Measurements from ENCODE around the gene LIPT2. TPM values are rescaled to one million over a fixed set of nuclear protein-coding genes. Genes with fewer than 3 reads are reported as not detected.

LIPT2 gene
- total and polyA plus RNA-seq, 10 of the 15 experiments (the other 5 are each of a cell fraction or from before 2014, with no cell fraction given), result 0.69 to 7.5 (median 3.8) TPM

DNA sequence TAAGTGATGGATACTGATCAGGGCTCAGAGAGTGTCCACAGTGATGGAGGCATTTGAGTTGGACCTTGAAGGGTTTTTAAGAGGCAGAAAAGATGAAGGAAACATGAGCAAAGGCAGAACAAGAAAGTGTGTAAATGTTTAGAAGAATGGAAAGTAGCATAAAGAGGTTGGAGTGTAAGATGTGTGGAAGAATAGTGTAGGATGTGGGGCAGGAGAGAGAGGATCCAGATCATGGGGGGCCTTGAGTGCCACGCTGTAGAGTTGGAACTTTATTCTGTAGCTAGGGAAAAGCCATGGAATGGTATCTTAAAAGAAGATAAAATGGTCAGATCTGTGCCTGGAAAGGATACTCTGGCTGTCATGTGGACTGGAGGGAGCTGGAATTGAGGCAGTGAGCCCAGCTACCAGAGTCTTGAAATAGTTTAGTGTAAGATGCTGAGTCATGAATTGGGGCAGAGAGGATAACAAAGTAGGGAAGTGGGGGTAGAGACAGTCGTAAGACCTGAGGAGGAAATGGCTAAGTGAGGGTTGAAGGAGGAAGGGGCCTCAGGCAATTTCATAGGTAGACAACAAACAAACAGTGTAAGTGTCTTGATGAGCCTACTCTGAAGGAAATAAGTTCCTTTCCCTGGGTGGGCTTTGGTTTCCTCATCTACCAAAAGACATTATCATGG lies 32.9 kb downstream of the LIPT2 start:
- Histone ChIP-seq H3K27me3 (replicated peaks in 1 of 2; ENCODE audit: control insufficient read depth in 2 of 2, insufficient read depth in 2 of 2, low read length in 1 of 2) (no peaks in the 10 kb centered on the region; a peak in 2 of 4 replicates), H3K27ac (ENCODE audit: control insufficient read depth, insufficient read depth) (no peak overlapping the region), H3K79me2 (ENCODE audit: control insufficient read depth, insufficient read depth, low read length) (no peaks in the 10 kb centered on the region), H2AFZ (ENCODE audit: control insufficient read depth, low read depth, low read length) (no peak overlapping the region), H3K4me1 (ENCODE audit: control insufficient read depth, insufficient read depth, low read length) (no peaks in the 10 kb centered on the region), H3K4me2 (ENCODE audit: control insufficient read depth, insufficient read depth) (no peak overlapping the region), H3K9me3 (replicated peaks; ENCODE audit: control insufficient read depth, insufficient read depth, low read length) (no peaks in the 10 kb centered on the region), H3K4me3 (no peak overlapping the region), H4K20me1 (ENCODE audit: control insufficient read depth, insufficient read depth) (no peaks in the 10 kb centered on the region), H3K9ac (ENCODE audit: control insufficient read depth, insufficient read depth, low read length) (no peak overlapping the region), H3K36me3 (ENCODE audit: control insufficient read depth in 2 of 2, insufficient read depth in 2 of 2, low read length in 1 of 2) (no peaks in the 10 kb centered on the region)
- no peak for ATAC-seq
- no peak for TF ChIP-seq BMI1 (IDR thresholded peaks at IDR 0.05; ENCODE audit: borderline replicate concordance)
- TF ChIP-seq YBX1 (IDR thresholded peaks at IDR 0.05), result no peak
- no peak for TF ChIP-seq ESRRA (IDR thresholded peaks at IDR 0.05; ENCODE audit: low read length)
- no peak for TF ChIP-seq MXI1 (IDR thresholded peaks at IDR 0.05; ENCODE audit: low read depth, low read length)
- no peak for TF ChIP-seq EP300 (IDR thresholded peaks at IDR 0.05; ENCODE audit: borderline replicate concordance in 1 of 2, control insufficient read depth in 1 of 2, low read depth in 2 of 2, low read length in 2 of 2)
- TF ChIP-seq, protein P1, sequence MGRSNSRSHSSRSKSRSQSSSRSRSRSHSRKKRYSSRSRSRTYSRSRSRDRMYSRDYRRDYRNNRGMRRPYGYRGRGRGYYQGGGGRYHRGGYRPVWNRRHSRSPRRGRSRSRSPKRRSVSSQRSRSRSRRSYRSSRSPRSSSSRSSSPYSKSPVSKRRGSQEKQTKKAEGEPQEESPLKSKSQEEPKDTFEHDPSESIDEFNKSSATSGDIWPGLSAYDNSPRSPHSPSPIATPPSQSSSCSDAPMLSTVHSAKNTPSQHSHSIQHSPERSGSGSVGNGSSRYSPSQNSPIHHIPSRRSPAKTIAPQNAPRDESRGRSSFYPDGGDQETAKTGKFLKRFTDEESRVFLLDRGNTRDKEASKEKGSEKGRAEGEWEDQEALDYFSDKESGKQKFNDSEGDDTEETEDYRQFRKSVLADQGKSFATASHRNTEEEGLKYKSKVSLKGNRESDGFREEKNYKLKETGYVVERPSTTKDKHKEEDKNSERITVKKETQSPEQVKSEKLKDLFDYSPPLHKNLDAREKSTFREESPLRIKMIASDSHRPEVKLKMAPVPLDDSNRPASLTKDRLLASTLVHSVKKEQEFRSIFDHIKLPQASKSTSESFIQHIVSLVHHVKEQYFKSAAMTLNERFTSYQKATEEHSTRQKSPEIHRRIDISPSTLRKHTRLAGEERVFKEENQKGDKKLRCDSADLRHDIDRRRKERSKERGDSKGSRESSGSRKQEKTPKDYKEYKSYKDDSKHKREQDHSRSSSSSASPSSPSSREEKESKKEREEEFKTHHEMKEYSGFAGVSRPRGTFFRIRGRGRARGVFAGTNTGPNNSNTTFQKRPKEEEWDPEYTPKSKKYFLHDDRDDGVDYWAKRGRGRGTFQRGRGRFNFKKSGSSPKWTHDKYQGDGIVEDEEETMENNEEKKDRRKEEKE (IDR thresholded peaks at IDR 0.05), result no peak
- TF ChIP-seq SUZ12 (IDR thresholded peaks at IDR 0.05; ENCODE audit: unreplicated experiment), result no peak
- TF ChIP-seq TARDBP (IDR thresholded peaks at IDR 0.05; ENCODE audit: borderline replicate concordance), result no peak
- TF ChIP-seq CBX3 (IDR thresholded peaks at IDR 0.05; ENCODE audit: borderline replicate concordance, low read depth), result no peak
- no peak for TF ChIP-seq FOS (IDR thresholded peaks at IDR 0.05; ENCODE audit: borderline replicate concordance, extremely low read depth, insufficient read length)
- TF ChIP-seq, protein P2, sequence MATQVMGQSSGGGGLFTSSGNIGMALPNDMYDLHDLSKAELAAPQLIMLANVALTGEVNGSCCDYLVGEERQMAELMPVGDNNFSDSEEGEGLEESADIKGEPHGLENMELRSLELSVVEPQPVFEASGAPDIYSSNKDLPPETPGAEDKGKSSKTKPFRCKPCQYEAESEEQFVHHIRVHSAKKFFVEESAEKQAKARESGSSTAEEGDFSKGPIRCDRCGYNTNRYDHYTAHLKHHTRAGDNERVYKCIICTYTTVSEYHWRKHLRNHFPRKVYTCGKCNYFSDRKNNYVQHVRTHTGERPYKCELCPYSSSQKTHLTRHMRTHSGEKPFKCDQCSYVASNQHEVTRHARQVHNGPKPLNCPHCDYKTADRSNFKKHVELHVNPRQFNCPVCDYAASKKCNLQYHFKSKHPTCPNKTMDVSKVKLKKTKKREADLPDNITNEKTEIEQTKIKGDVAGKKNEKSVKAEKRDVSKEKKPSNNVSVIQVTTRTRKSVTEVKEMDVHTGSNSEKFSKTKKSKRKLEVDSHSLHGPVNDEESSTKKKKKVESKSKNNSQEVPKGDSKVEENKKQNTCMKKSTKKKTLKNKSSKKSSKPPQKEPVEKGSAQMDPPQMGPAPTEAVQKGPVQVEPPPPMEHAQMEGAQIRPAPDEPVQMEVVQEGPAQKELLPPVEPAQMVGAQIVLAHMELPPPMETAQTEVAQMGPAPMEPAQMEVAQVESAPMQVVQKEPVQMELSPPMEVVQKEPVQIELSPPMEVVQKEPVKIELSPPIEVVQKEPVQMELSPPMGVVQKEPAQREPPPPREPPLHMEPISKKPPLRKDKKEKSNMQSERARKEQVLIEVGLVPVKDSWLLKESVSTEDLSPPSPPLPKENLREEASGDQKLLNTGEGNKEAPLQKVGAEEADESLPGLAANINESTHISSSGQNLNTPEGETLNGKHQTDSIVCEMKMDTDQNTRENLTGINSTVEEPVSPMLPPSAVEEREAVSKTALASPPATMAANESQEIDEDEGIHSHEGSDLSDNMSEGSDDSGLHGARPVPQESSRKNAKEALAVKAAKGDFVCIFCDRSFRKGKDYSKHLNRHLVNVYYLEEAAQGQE (IDR thresholded peaks at IDR 0.05; ENCODE audit: low read depth, low read length), result no peak
- TF ChIP-seq BHLHE40 (IDR thresholded peaks at IDR 0.05; ENCODE audit: borderline replicate concordance in 1 of 2, low read depth in 2 of 2, low read length in 1 of 2), result no peak
- no peak for TF ChIP-seq ZSCAN29 (IDR thresholded peaks at IDR 0.05)
- TF ChIP-seq WRNIP1 (IDR thresholded peaks at IDR 0.05; ENCODE audit: borderline replicate concordance, low read depth, low read length), result no peak
- no peak for TF ChIP-seq ZBED1 (IDR thresholded peaks at IDR 0.05; ENCODE audit: borderline replicate concordance)
- WGBS (ENCODE audit: insufficient coverage, insufficient replicate concordance, low lambda C conversion rate, missing lambda C conversion rate), result 0% methylated on average over 2 of the region's 2 CpGs
- SMC1A ChIA-PET (ENCODE audit: uncharacterized antibody, unreplicated experiment), result no interaction called here
- intact Hi-C loops (cut with micrococcal nuclease; ENCODE audit: unreplicated experiment) (no loop called here), in situ Hi-C loops (cut with MboI) (no loop called here)
- RAD21 ChIA-PET (ENCODE audit: unreplicated experiment), result no interaction called here
- CTCF ChIA-PET, result no interaction called here
- no peak for FAIRE-seq
- no peak for DNase-seq (ENCODE audit: low read depth, low spot score)
- POLR2A ChIA-PET, result no interaction called here
- no TSS peak for BruUV-seq (replicated peaks)

Data from GM12878 (cell line).